Stomach smooth muscle (tissue), 2 donors: ENCODE measurements around the gene ASGR2.
"Not testable (repeated sequence)": the region's sequence is repeated elsewhere in the genome, so short reads cannot be mapped to it uniquely, and the experiment has no call there.

Experiments
- H3K27ac ChIP-seq: one replicate; pipeline ENCODE4 v1.7.0; 2013; ENCODE audit warnings: mild to moderate bottlenecking, low read length, inconsistent platforms
- H3K27me3 ChIP-seq, 2 donors: one replicate each; pipeline ENCODE4 v1.7.0; 2013; ENCODE audit warnings: low read length in 2 of 2; ENCODE audit not compliant: insufficient read depth in 2 of 2, control insufficient read depth in 1 of 2
- H3K36me3 ChIP-seq, 2 donors: one replicate each; pipeline ENCODE4 v1.7.0; 2013; ENCODE audit warnings: low read length in 2 of 2; ENCODE audit not compliant: control insufficient read depth in 2 of 2, insufficient read depth in 2 of 2
- H3K4me1 ChIP-seq: one replicate; pipeline ENCODE4 v1.7.0; 2013; ENCODE audit warnings: low read length; ENCODE audit not compliant: control insufficient read depth, insufficient read depth
- H3K4me3 ChIP-seq, 2 donors: one replicate each; pipeline ENCODE4 v1.7.0; 2013; ENCODE audit warnings: low read length in 2 of 2
- H3K9ac ChIP-seq, 2 donors: one replicate each; pipeline ENCODE4 v1.7.0; 2013; ENCODE audit warnings: low read length in 2 of 2, mild to moderate bottlenecking in 1 of 2
- H3K9me3 ChIP-seq, 2 donors: one replicate each; pipeline ENCODE4 v1.7.0; 2013; ENCODE audit warnings: low read length in 2 of 2; ENCODE audit not compliant: control insufficient read depth in 2 of 2
- donor health status: healthy.
- donor health status: Pancreatic carcinoma.

The ASGR2 gene

GRCh38 chr17:7100641-7101379 lies 13.8 kb downstream of the ASGR2 start:
- H3K36me3 ChIP-seq, H3K4me1 ChIP-seq, H3K27ac ChIP-seq, H3K9me3 ChIP-seq, H3K9ac ChIP-seq, H3K27me3 ChIP-seq, H3K4me3 ChIP-seq: not testable (repeated sequence)

GRCh38 chr17:7098802-7099459 lies 15.7 kb downstream of the ASGR2 start:
- no peak overlapping the region for H3K4me3 ChIP-seq
- H3K9me3 ChIP-seq = peaks cover 0 to 3% of the 10 kb centered on the region in 2 donors
- no peak overlapping the region for H3K9ac ChIP-seq
- no peaks in the 10 kb centered on the region for H3K36me3 ChIP-seq
- no peak overlapping the region for H3K27ac ChIP-seq
- H3K4me1 ChIP-seq = no peaks in the 10 kb centered on the region
- peaks cover 7 to 12% of the 10 kb centered on the region in 2 donors for H3K27me3 ChIP-seq

- Histone ChIP-seq H3K9me3 (peaks cover 0 to 3% of the 10 kb centered on the region in 2 donors), H3K4me3 (no peak overlapping the region), H3K27ac (no peak overlapping the region), H3K27me3 (peaks cover 5 to 12% of the 10 kb centered on the region in 2 donors), H3K9ac (no peak overlapping the region), H3K36me3 (no peaks in the 10 kb centered on the region), H3K4me1 (no peaks in the 10 kb centered on the region)
Observed at GRCh38 chr17:7097940-7098339, 16.7 kb downstream of the ASGR2 start.

GRCh38 chr17:7095625-7096024 lies 19.0 kb downstream of the ASGR2 start:
- no peak overlapping the region for H3K4me3 ChIP-seq
- no peak overlapping the region for H3K9ac ChIP-seq
- peaks cover 0 to 6% of the 10 kb centered on the region in 2 donors for H3K27me3 ChIP-seq
- H3K9me3 ChIP-seq = peaks cover 0 to 3% of the 10 kb centered on the region in 2 donors
- no peaks in the 10 kb centered on the region for H3K36me3 ChIP-seq
- no peak overlapping the region for H3K27ac ChIP-seq
- no peaks in the 10 kb centered on the region for H3K4me1 ChIP-seq

GRCh38 chr17:7094652-7095019 lies 20.0 kb downstream of the ASGR2 start:
- H3K9ac ChIP-seq = no peak overlapping the region
- no peaks in the 10 kb centered on the region for H3K4me1 ChIP-seq
- H3K4me3 ChIP-seq = no peak overlapping the region
- no peaks in the 10 kb centered on the region for H3K36me3 ChIP-seq
- peaks cover 0 to 3% of the 10 kb centered on the region in 2 donors for H3K9me3 ChIP-seq
- peaks cover 0 to 6% of the 10 kb centered on the region in 2 donors for H3K27me3 ChIP-seq
- H3K27ac ChIP-seq = no peak overlapping the region

- not testable (repeated sequence) for H3K36me3 ChIP-seq, H3K9ac ChIP-seq, H3K27me3 ChIP-seq, H3K4me1 ChIP-seq, H3K4me3 ChIP-seq, H3K9me3 ChIP-seq, H3K27ac ChIP-seq
Observed at GRCh38 chr17:7091311-7092005, 23.2 kb downstream of the ASGR2 start.

- not testable (repeated sequence) for H3K36me3 ChIP-seq, H3K9me3 ChIP-seq, H3K27ac ChIP-seq, H3K9ac ChIP-seq, H3K4me3 ChIP-seq, H3K27me3 ChIP-seq, H3K4me1 ChIP-seq
Observed at GRCh38 chr17:7089570-7089969, 25.1 kb downstream of the ASGR2 start.

GRCh38 chr17:7088442-7088841 lies 26.2 kb downstream of the ASGR2 start:
- H3K27ac ChIP-seq, H3K27me3 ChIP-seq, H3K4me3 ChIP-seq, H3K9ac ChIP-seq, H3K36me3 ChIP-seq, H3K9me3 ChIP-seq, H3K4me1 ChIP-seq: not testable (repeated sequence)

- Histone ChIP-seq H3K4me3 (no peak overlapping the region), H3K9ac (no peak overlapping the region), H3K4me1 (no peaks in the 10 kb centered on the region), H3K27ac (no peak overlapping the region), H3K27me3 (peaks cover 0 to 3% of the 10 kb centered on the region in 2 donors), H3K36me3 (no peaks in the 10 kb centered on the region), H3K9me3 (no peaks in the 10 kb centered on the region)
Observed at GRCh38 chr17:7084088-7084487, 30.5 kb downstream of the ASGR2 start.

GRCh38 chr17:7083592-7083991 lies 31.0 kb downstream of the ASGR2 start:
- H3K36me3 ChIP-seq = no peaks in the 10 kb centered on the region
- no peak overlapping the region for H3K9ac ChIP-seq
- H3K27ac ChIP-seq = no peak overlapping the region
- H3K4me3 ChIP-seq = no peak overlapping the region
- no peaks in the 10 kb centered on the region for H3K9me3 ChIP-seq
- peaks cover 0 to 3% of the 10 kb centered on the region in 2 donors for H3K27me3 ChIP-seq
- H3K4me1 ChIP-seq = no peaks in the 10 kb centered on the region
